Activated CD8-positive, alpha-beta T cell treated with anti-CD3 and anti-CD28 coated beads for 36 hours (primary cell): ENCODE data around the gene ACOT7. TPM values are rescaled to one million over a fixed set of nuclear protein-coding genes. Genes with fewer than 3 reads are reported as not detected.

Experiments
- ATAC-seq: fragments of 200-7000 bp; cut with Tn5 transposase; one replicate; pipeline ENCODE4 v1.10.0; 2021; ENCODE audit warnings: mild to moderate bottlenecking, moderate library complexity
- CTCF ChIA-PET: fragments of 350-600 bp; sonication (Branson Sonifier 250); formaldehyde crosslinking; loops from one replicate; lab custom pipeline; 2021; ENCODE audit warnings: antibody characterized with exemption; lab: Charles Lee
- POLR2A ChIA-PET: fragments of 350-600 bp; sonication (Branson Sonifier 250); formaldehyde crosslinking; loops from one replicate; lab custom pipeline; 2021; ENCODE audit warnings: antibody characterized with exemption; lab: Charles Lee
- DNase-seq: peaks from one replicate; pipeline ENCODE4 v3.0.0-alpha.2; 2020
- H3K27ac Mint-ChIP-seq: one replicate; pipeline ENCODE4 v1.8.0; 2021; ENCODE audit warnings: mild to moderate bottlenecking, mixed read lengths
- H3K27me3 Mint-ChIP-seq: one replicate; pipeline ENCODE4 v1.8.0; 2021; ENCODE audit warnings: mixed read lengths
- H3K36me3 Mint-ChIP-seq: one replicate; pipeline ENCODE4 v1.8.0; 2021; ENCODE audit warnings: low read depth, mixed read lengths
- H3K4me1 Mint-ChIP-seq: one replicate; pipeline ENCODE4 v1.8.0; 2021; ENCODE audit warnings: low read depth, mixed read lengths
- H3K4me3 Mint-ChIP-seq: one replicate; pipeline ENCODE4 v1.8.0; 2021; ENCODE audit warnings: mild to moderate bottlenecking, moderate library complexity, mixed read lengths
- H3K9me3 Mint-ChIP-seq: one replicate; pipeline ENCODE4 v1.8.0; 2021; ENCODE audit warnings: mixed read lengths
- CTCF ChIP-seq: fragments of 200-600 bp; IDR thresholded peaks from one replicate; pipeline ENCODE4 v1.8.0; 2022; ENCODE audit warnings: antibody characterized with exemption, mild to moderate bottlenecking
- intact Hi-C: fragments of 100-400 bp; cut with micrococcal nuclease; formaldehyde crosslinking; loops from one replicate; pipeline ENCODE4 v1.10.0; 2022
- total RNA-seq, 2 experiments: library from RNA; stranded (reverse); gene quantifications; one replicate each; pipeline ENCODE4 v1.2.3, GENCODE V29; 2021

Gene ACOT7
- total RNA-seq, 2 experiments from 2014 or later: 80.4 to 86.7 TPM

DNA sequence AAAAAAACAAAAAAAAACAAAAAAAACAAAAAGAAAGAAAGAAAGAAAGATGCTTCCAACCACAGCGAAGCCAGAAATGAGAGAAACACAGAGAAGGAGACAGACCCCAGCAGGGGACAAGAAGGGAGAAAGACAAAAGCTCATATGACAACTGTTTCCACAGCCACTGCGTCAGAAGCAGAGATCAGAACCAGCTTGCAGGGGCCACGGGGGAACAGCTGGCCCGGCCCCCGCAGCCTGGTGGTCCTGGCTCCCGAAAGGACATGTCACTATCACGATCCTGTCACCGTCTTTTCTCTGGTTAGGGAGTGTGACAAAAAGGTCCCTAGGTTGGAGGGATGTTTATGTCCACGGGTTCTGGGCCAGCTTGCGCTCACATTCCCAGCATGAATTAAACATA lies 60.7 kb downstream of the ACOT7 start:
- intact Hi-C loops: no loop called here
- Mint-ChIP-seq H3K27ac (no peak overlapping the region), H3K27me3 (no peaks in the 10 kb centered on the region), H3K36me3 (no peaks in the 10 kb centered on the region), H3K4me3 (no peak overlapping the region), H3K9me3 (no peaks in the 10 kb centered on the region), H3K4me1 (no peaks in the 10 kb centered on the region)
- DNase-seq (no peak), ATAC-seq (no peak)
- ChIA-PET POLR2A (no interaction called here), CTCF (interaction anchor here (1.4 to 2.1 kb wide), 2 partner anchors 10 to 90 kb away, joined by 4 to 5 read pairs; no protein-coding TSS in a partner anchor)
- TF ChIP-seq CTCF: no peak

DNA sequence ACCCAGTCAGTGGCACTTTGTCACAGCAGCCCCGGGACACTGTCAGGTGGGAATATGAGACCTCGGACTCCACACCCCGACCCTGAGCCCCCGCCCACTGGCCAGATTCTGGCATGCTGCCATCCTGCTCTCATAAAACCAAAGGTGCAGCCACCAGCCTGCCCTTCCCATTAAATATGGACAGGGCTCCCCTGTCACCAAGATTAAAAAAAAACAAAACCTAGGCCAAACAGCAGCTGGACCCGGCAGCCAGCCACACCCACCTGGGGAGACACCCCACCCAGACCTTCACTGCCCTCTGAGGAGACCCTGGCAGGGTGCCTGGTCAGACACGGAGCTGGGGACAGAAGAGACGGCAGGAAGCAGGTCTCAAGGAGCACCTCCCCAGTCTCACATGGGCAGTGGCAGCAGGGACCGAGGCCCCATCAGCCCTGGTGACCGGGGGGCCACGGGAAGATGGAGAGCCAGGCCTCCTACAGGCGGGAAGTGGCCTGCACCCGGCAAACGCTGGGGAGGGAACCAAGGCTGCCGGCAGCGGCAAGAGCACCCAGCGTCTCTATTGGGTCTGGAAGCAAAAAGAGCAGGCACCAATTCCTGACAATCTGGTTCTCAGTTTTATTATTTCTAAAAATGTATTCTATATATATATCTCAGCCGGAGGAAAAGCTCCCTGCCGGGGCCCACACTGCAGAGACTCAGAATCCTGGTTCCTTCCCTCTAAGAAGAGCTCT lies 61.9 kb downstream of the ACOT7 start:
- Mint-ChIP-seq H3K4me3 (no peak overlapping the region), H3K9me3 (no peaks in the 10 kb centered on the region), H3K27ac (no peak overlapping the region), H3K4me1 (no peaks in the 10 kb centered on the region), H3K36me3 (no peaks in the 10 kb centered on the region), H3K27me3 (no peaks in the 10 kb centered on the region)
- POLR2A ChIA-PET: interaction anchor here (1.2 kb wide), 1 partner anchor 12 kb away, joined by 5 read pairs; no protein-coding TSS in a partner anchor
- CTCF ChIA-PET: interaction anchor here (1.4 to 2.5 kb wide), 2 partner anchors 73 to 91 kb away, joined by 5 read pairs; no protein-coding TSS in a partner anchor
- TF ChIP-seq CTCF: no peak
- intact Hi-C loops: no loop called here
- ATAC-seq (no peak), DNase-seq (no peak)

DNA sequence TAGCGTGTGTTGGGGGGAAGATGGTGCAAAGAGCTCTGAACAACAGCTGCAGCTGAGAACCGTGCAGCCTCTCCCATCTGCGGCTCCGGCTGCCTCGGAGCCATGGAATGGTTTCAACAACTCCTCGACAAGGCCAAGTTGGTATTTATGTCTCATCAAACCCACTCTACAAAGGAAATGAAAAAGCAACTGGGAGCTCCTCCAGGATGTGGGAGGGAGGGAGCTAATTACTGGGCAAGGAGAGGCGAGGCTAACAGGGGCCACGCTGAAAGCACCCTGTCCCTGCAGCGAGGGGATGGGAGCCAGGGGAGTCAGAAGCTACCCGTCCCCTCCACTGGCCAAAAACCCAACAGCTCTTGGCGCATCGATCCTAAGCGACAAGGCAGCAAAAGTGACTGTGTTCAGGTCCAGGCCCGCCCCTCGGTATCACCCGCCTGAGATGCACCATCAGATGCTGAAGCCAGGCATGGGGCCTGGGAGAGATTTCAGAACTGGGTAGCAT lies 63.1 kb downstream of the ACOT7 start:
- H3K27me3 Mint-ChIP-seq: no peaks in the 10 kb centered on the region

DNA sequence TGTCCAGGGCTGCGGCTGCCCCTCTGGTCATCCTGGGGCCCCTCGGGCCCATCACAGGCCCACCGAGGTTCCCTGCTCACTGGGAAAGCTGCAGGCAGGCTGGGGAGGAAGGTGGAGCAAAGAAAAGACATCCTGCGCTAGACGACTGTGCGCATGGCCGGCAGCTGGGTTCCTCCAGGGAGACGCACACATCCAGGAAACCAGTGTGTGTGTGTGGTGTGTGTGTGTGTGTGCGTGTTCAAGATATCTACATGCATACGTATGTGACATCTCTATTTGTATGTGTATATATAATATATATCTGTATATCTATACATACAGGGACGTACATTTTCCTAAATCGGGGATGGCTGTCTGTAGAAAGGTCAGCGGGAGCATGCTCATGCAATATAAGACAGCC lies 63.7 kb downstream of the ACOT7 start:
- Mint-ChIP-seq H3K27me3 (no peaks in the 10 kb centered on the region), H3K27ac (no peak overlapping the region), H3K36me3 (no peaks in the 10 kb centered on the region), H3K4me3 (no peak overlapping the region), H3K9me3 (no peaks in the 10 kb centered on the region), H3K4me1 (no peaks in the 10 kb centered on the region)
- ChIA-PET POLR2A (interaction anchor here (0.8 kb wide), 1 partner anchor 94 kb away, joined by 3 read pairs; no protein-coding TSS in a partner anchor), CTCF (interaction anchor here (2.5 kb wide), 1 partner anchor 75 kb away, joined by 5 read pairs; no protein-coding TSS in a partner anchor)
- ATAC-seq (no peak), DNase-seq (no peak)
- intact Hi-C loops: no loop called here
- TF ChIP-seq CTCF: no peak

More for the DNA sequence above, 63.1 kb downstream of the ACOT7 start:
- POLR2A ChIA-PET: interaction anchor here (0.8 to 1.2 kb wide), 2 partner anchors 11 to 93 kb away, joined by 3 to 5 read pairs; no protein-coding TSS in a partner anchor
- no peak for ATAC-seq
- no peak for DNase-seq
- H3K4me3 Mint-ChIP-seq: no peak overlapping the region
- TF ChIP-seq CTCF: no peak
- H3K4me1 Mint-ChIP-seq: no peaks in the 10 kb centered on the region
- H3K9me3 Mint-ChIP-seq: no peaks in the 10 kb centered on the region
- H3K27ac Mint-ChIP-seq: no peak overlapping the region
- intact Hi-C loops: no loop called here
- CTCF ChIA-PET: interaction anchor here (2.5 kb wide), 1 partner anchor 75 kb away, joined by 5 read pairs; no protein-coding TSS in a partner anchor
- no peaks in the 10 kb centered on the region for H3K36me3 Mint-ChIP-seq

- ATAC-seq: no peak
- intact Hi-C loops: no loop called here
- H3K27ac Mint-ChIP-seq: no peak overlapping the region
- TF ChIP-seq CTCF: no peak
- H3K36me3 Mint-ChIP-seq: no peaks in the 10 kb centered on the region
- POLR2A ChIA-PET: no interaction called here
- H3K9me3 Mint-ChIP-seq: no peaks in the 10 kb centered on the region
- no peaks in the 10 kb centered on the region for H3K27me3 Mint-ChIP-seq
- no peak overlapping the region for H3K4me3 Mint-ChIP-seq
- CTCF ChIA-PET: interaction anchor here (2.5 kb wide), 1 partner anchor 76 kb away, joined by 5 read pairs; no protein-coding TSS in a partner anchor
- DNase-seq: no peak
- H3K4me1 Mint-ChIP-seq: no peaks in the 10 kb centered on the region
Observed at GRCh38 chr1:6329396-6329795, 64.2 kb downstream of the ACOT7 start.
